Endothelial cell (in vitro differentiated cells): ENCODE measurements around the gene SMARCC1. TPM values are rescaled to one million over a fixed set of nuclear protein-coding genes. Genes with fewer than 3 reads are reported as not detected.

Experiments
- DNase-seq: peaks from one replicate; pipeline ENCODE4 v3.0.0; 2021; ENCODE audit warnings: low spot score
- H3K27ac Mint-ChIP-seq: one replicate; pipeline ENCODE4 v1.8.0; 2021; ENCODE audit warnings: mixed read lengths, inconsistent platforms; ENCODE audit not compliant: unreplicated experiment
- H3K27me3 Mint-ChIP-seq: one replicate; pipeline ENCODE4 v1.8.0; 2021; ENCODE audit warnings: mild to moderate bottlenecking, moderate library complexity, mixed read lengths, inconsistent platforms; ENCODE audit not compliant: unreplicated experiment
- H3K36me3 Mint-ChIP-seq: one replicate; pipeline ENCODE4 v1.8.0; 2021; ENCODE audit warnings: mild to moderate bottlenecking, low read depth, mixed read lengths, inconsistent platforms; ENCODE audit not compliant: unreplicated experiment
- H3K4me1 Mint-ChIP-seq: one replicate; pipeline ENCODE4 v1.8.0; 2021; ENCODE audit warnings: mild to moderate bottlenecking, mixed read lengths, inconsistent platforms; ENCODE audit not compliant: unreplicated experiment
- H3K4me3 Mint-ChIP-seq: one replicate; pipeline ENCODE4 v1.8.0; 2021; ENCODE audit warnings: mild to moderate bottlenecking, mixed read lengths, inconsistent platforms; ENCODE audit not compliant: unreplicated experiment
- H3K9me3 Mint-ChIP-seq: one replicate; pipeline ENCODE4 v1.8.0; 2021; ENCODE audit warnings: mixed read lengths, inconsistent platforms; ENCODE audit not compliant: unreplicated experiment
- CTCF ChIP-seq: fragments of 200-600 bp; sonication (generic); IDR thresholded peaks from one replicate; pipeline ENCODE4 v1.5.0; 2021; ENCODE audit warnings: antibody characterized with exemption; ENCODE audit not compliant: unreplicated experiment
- total RNA-seq: library from RNA; stranded (reverse); fragmentation: NEBNext Ultra II Directional; extraction: Animal tissue kit (Norgen Biotek cat#: 25700); gene quantifications from one replicate; pipeline ENCODE4 v1.2.1, GENCODE V29; 2021; ENCODE audit not compliant: unreplicated experiment

Gene SMARCC1
- total RNA-seq, 1 donor from 2014 or later: 138 TPM

- Mint-ChIP-seq H3K27me3 (peaks cover 7% of the 10 kb centered on the region), H3K27ac (no peak overlapping the region), H3K4me1 (peaks cover 20% of the 10 kb centered on the region), H3K36me3 (no peaks in the 10 kb centered on the region), H3K9me3 (no peaks in the 10 kb centered on the region), H3K4me3 (no peak overlapping the region)
- TF ChIP-seq CTCF: peak; percentile 44
- DNase-seq: peak; percentile 11
Observed at GRCh38 chr3:47799733-47800132, 18.0 kb upstream of the SMARCC1 start.

GRCh38 chr3:47794544-47794943, 12.9 kb upstream of the SMARCC1 start:
- H3K9me3 Mint-ChIP-seq: no peaks in the 10 kb centered on the region
- DNase-seq: no peak
- no peak for TF ChIP-seq CTCF
- H3K27me3 Mint-ChIP-seq: no peaks in the 10 kb centered on the region
- H3K27ac Mint-ChIP-seq: no peak overlapping the region
- H3K4me3 Mint-ChIP-seq: no peak overlapping the region
- H3K36me3 Mint-ChIP-seq: no peaks in the 10 kb centered on the region
- no peaks in the 10 kb centered on the region for H3K4me1 Mint-ChIP-seq

- no peak overlapping the region for H3K4me3 Mint-ChIP-seq
- no peaks in the 10 kb centered on the region for H3K36me3 Mint-ChIP-seq
- H3K4me1 Mint-ChIP-seq: no peaks in the 10 kb centered on the region
Observed at GRCh38 chr3:47792699-47793098, 11.0 kb upstream of the SMARCC1 start.

GRCh38 chr3:47791193-47791855, 9.6 kb upstream of the SMARCC1 start:
- no peak for DNase-seq
- Mint-ChIP-seq H3K27me3 (no peaks in the 10 kb centered on the region), H3K4me1 (no peaks in the 10 kb centered on the region), H3K4me3 (no peak overlapping the region), H3K9me3 (no peaks in the 10 kb centered on the region), H3K36me3 (no peaks in the 10 kb centered on the region), H3K27ac (no peak overlapping the region)
- TF ChIP-seq CTCF: no peak

More at GRCh38 chr3:47792699-47793098, 11.0 kb upstream of the SMARCC1 start:
- Mint-ChIP-seq H3K27ac (no peak overlapping the region), H3K27me3 (no peaks in the 10 kb centered on the region), H3K9me3 (no peaks in the 10 kb centered on the region)
- no peak for DNase-seq
- no peak for TF ChIP-seq CTCF

GRCh38 chr3:47783673-47784072, 2.0 kb upstream of the SMARCC1 start:
- Mint-ChIP-seq H3K4me1 (peaks cover 21% of the 10 kb centered on the region), H3K4me3 (no peak overlapping the region), H3K27me3 (peaks cover 17% of the 10 kb centered on the region), H3K27ac (no peak overlapping the region), H3K9me3 (no peaks in the 10 kb centered on the region), H3K36me3 (peaks cover 11% of the 10 kb centered on the region)
- DNase-seq: no peak
- no peak for TF ChIP-seq CTCF
